Measurements from ENCODE around the gene AFF3.
"Not testable (repeated sequence)": the region's sequence is repeated elsewhere in the genome, so short reads cannot be mapped to it uniquely, and the experiment has no call there.

DNA sequence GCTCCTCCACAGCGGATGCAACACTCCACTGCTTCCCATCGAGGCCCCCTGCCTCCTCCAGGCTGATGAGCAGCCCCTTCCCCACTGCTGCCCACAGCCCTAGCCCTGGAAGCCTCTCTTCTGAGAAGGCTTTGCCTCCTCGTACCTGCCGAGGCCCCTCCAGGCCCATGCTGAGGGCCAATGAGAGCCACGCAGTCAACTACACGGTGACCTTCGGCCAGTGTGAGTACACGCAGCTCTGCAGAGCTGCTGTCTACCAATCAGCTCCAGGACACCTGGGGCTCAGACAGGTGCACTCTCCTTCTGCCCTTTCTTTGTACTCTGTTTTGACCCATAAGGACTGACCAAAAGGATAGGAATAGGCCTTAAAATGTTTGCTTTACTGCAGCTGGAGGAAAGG lies 43.5 kb downstream of the AFF3 start:
- TF ChIP-seq, protein P1, sequence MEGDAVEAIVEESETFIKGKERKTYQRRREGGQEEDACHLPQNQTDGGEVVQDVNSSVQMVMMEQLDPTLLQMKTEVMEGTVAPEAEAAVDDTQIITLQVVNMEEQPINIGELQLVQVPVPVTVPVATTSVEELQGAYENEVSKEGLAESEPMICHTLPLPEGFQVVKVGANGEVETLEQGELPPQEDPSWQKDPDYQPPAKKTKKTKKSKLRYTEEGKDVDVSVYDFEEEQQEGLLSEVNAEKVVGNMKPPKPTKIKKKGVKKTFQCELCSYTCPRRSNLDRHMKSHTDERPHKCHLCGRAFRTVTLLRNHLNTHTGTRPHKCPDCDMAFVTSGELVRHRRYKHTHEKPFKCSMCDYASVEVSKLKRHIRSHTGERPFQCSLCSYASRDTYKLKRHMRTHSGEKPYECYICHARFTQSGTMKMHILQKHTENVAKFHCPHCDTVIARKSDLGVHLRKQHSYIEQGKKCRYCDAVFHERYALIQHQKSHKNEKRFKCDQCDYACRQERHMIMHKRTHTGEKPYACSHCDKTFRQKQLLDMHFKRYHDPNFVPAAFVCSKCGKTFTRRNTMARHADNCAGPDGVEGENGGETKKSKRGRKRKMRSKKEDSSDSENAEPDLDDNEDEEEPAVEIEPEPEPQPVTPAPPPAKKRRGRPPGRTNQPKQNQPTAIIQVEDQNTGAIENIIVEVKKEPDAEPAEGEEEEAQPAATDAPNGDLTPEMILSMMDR (IDR thresholded peaks at IDR 0.05; ENCODE audit: poor library complexity), result not testable (repeated sequence)
- not testable (repeated sequence) for TF ChIP-seq EZH2 (IDR thresholded peaks at IDR 0.05; ENCODE audit: borderline replicate concordance)

All from hepatocyte (in vitro differentiated cells).